HG03439 (cell line): Measurements from ENCODE around the gene MN1.

Experiments used
- ATAC-seq: cut with Tn5 transposase; IDR thresholded peaks from one replicate; pipeline ENCODE4 v1.9.1; 2021; ENCODE audit warnings: mild to moderate bottlenecking, moderate library complexity; ENCODE audit not compliant: unreplicated experiment

MN1 gene

DNA sequence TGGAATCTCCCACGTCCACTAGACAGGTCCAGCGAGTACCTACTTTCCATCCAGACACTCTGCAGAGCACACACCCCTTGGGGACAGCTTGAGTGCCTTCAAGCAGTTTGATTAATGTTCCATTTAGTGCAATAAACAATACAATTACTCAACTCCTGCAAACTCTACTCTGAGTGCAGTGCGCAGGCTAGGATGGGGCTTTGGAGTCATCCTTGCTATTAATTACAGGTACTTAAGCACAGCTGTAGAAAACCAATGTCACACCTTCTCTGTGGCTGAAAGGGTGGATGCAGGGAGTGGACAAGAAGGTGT, 82.6 kb downstream of the MN1 start:
- no peak for ATAC-seq

DNA sequence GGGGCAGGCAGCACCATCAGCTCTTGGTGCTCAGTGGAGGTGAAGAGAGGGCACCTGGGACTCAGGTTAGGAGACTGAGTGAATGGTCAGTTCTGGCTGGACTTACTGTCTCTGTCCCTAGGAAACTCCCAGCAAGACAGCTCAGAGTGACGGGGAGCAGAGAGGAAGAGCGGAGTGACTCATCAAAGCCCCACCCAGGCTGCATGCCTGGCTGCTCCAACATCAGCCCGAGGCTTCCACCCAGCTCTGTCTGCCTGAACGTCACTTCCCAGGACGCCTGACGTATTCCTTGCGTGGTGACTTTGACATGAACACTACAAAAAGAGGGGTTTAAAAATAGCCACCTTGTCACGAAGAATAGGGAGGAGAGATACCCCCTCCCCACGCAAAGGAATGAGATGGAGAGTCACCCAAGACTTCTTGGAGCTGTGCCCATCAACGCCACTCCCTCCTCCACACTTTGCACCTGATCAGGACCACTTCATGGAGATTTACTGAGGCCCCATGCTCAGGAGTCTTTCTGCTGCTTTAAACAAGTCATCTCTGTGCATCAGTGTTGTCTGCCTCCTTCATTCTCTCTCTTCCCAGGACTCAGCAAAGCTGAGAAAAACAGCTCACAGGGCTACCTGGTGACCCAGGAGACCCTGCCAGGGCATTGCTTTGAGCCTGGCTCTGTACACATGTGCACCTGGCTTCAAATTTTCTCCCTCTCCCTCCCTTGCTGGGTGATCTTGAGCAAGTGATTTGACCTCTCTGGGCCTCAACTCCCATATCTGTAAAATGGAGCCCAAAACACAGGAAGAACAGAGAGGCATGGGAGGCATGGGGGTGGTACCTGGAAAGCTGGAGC, 83.1 kb downstream of the MN1 start:
- no peak for ATAC-seq

- no peak for ATAC-seq
Observed at GRCh38 chr22:27717094-27717493, 84.5 kb downstream of the MN1 start.

DNA sequence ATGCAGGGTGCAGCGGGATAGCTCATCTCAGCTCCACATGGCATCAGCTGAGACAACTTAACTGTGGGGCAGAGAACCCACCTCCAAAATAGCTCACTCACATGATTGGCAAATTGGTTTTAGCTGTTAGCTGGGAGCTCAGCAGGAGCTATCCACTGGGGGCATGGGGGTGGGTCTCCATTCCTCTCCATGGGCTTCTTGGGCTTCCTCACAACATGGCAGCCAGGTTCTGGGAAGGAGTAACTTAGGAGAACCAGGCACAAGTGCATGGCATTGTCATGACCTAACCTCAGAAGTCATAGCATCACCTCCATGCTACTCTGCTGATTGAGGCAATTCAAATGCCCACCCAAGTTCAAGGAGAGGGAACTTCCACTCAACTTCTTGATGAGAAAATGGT, 85.5 kb downstream of the MN1 start:
- no peak for ATAC-seq

GRCh38 chr22:27715106-27715505, 86.5 kb downstream of the MN1 start:
- no peak for ATAC-seq

DNA sequence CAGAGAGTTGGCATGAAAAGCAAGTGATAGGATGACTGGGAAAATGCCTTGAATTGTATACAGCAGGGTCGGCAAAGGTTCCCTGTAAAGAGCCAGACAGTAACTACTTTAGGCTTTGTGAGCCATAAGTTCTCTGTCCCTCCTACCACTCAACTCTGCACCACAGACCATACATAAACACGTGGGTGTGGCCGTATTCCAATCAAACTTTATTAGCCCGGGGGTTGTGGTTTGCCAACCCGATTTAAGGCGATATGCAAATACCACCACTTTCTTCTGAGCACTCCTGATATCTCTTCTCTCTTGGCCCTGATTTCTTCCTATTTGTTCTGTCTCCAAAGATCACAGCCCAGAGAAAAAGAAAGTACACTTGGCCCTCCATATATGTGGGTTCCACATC, 87.5 kb downstream of the MN1 start:
- ATAC-seq = no peak

DNA sequence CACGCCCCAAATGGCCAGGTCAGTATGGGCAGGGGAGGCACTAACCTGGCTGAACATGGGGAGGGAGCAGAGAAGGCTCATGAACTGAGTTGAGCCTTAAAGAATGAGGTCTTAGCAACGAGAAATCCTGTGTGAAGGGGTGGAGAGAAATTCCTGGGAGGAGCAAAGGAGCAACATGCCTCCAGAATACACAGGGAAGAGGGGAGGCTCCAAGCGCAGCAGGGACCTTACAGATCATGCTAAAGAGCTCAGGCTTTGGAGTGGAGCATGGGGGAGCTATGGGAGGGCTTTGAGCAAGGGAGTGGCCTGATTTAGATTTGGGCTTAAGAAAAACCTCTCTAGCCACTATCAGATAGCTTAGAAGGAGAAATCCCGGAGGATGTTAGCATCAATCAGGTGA, 88.1 kb downstream of the MN1 start:
- no peak for ATAC-seq

- no peak for ATAC-seq
Observed at GRCh38 chr22:27711756-27712155, 89.8 kb downstream of the MN1 start.

DNA sequence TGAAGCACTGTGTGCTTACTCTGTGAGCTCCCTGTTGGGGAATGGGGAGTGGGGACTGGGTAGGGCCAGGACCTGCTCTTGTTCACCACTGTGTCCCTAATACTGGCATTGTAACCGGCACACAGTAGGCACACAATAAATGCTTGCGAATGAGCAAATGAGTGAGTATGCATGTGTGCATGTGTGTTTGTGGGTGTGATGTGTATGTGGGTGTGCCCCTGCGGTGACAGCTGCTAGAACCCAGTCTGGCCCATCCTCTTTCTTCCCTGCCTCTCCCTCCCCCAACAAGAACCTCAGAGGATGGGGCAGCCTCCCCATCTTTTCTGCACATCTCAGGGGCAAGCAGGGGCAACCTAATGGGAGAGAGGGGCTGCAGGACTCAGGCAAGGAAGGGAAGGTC, 90.5 kb downstream of the MN1 start:
- no peak for ATAC-seq

- no peak for ATAC-seq
Observed at GRCh38 chr22:27709919-27710675, 91.5 kb downstream of the MN1 start.

GRCh38 chr22:27706489-27706888, 95.1 kb downstream of the MN1 start:
- no peak for ATAC-seq

- no peak for ATAC-seq
Observed at GRCh38 chr22:27705408-27706080, 96.0 kb downstream of the MN1 start.

GRCh38 chr22:27704581-27704980, 97.0 kb downstream of the MN1 start:
- ATAC-seq = no peak

DNA sequence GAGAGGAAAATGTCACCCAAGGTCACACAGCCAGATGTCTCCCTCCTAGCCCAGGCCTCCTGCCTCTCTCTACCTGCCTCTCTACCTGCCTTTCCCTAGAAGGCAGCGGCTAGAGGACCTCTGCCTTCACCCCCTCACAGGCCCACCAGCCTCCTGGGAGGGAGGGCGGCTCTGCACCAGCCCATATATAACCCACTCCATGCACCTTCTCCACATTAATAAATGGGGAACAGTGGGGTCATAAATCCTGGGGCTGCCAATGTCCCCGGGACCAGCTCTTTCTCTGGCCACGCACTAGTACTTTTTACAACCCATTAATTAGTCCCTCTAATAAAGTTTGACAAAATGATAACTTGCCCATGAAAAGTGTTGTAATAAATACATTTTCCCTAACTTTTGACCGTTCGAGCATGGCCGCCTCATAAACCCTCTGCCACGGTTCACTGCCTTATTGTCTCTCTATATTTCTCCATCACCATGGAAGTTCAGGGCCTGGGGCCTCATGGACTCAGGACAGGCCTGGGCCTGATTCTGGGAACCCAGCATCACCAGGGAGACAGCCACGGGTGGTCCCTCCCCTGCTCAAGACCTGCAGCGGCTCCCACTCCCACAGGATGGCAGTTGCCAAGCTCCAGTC, 102.1 kb downstream of the MN1 start:
- no peak for ATAC-seq

DNA sequence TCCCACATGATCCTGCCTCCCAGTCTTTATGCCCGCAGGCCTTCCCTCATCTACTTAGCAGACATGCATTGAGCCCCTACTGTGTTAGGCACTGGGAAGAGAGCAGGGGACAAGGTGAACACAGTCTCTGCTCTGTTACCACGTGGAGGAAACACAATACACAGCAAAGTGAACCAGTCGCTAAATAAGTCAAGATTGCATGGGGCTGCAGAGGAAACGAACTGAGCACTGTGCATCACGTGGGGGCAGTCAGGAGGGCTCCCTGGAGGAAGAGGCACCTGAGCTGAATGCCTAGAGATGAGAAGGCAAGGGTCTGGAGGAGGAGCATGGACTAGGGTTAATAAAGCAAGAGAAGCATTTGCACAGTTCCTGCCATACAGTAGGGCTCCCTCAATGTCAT, 102.7 kb downstream of the MN1 start:
- ATAC-seq = no peak
